Caco-2 (cell line): ENCODE measurements around the gene IL31RA. TPM values are rescaled to one million over a fixed set of nuclear protein-coding genes. Genes with fewer than 3 reads are reported as not detected.

ENCODE experiments used
- BruUV-seq: library from RNA; stranded (reverse); fragments of 400-500 nt; replicated peaks from 2 replicates; lab custom pipeline; 2021; lab: Mats Ljungman, UMichigan
- CTCF ChIA-PET: fragments of 300-600 bp; sonication (Branson Sonifier 250); formaldehyde crosslinking; loops from one replicate; lab custom pipeline; 2022; ENCODE audit warnings: antibody characterized with exemption; lab: Charles Lee
- POLR2A ChIA-PET: fragments of 300-600 bp; sonication (Branson Sonifier 250); formaldehyde crosslinking; loops from one replicate; lab custom pipeline; 2022; ENCODE audit warnings: antibody characterized with exemption; lab: Charles Lee
- DNase-seq, 2 experiments: peaks; one replicate each; pipeline versions ENCODE4 v3.0.0 to v3.0.0-alpha.2; 2020 to 2022
- H3K27me3 ChIP-seq: replicated peaks from 2 replicates; pipeline ENCODE4 v1.6.0; 2011; ENCODE audit warnings: low read length; ENCODE audit not compliant: control insufficient read depth, insufficient read depth
- H3K36me3 ChIP-seq: 2 replicates; pipeline ENCODE4 v1.5.1; 2011; ENCODE audit warnings: low read length; ENCODE audit not compliant: control insufficient read depth, insufficient read depth
- H3K4me1 ChIP-seq: fragments of 250-450 bp; sonication (Bioruptor Pico); 2 replicates; pipeline ENCODE4 v1.5.1; 2020; ENCODE audit warnings: mild to moderate bottlenecking
- H3K4me3 ChIP-seq: 2 replicates; pipeline ENCODE4 v1.5.1; 2011; ENCODE audit warnings: low read depth, mild to moderate bottlenecking, control low read depth, low read length
- H3K9me3 ChIP-seq: fragments of 250-450 bp; sonication (Bioruptor Pico); 2 replicates; pipeline ENCODE4 v1.5.1; 2020; ENCODE audit warnings: mild to moderate bottlenecking, moderate library complexity
- H3K27ac Mint-ChIP-seq: one replicate; pipeline ENCODE4 v1.8.0; 2022; ENCODE audit warnings: mixed read lengths; ENCODE audit not compliant: unreplicated experiment
- H3K27me3 Mint-ChIP-seq: one replicate; pipeline ENCODE4 v1.8.0; 2022; ENCODE audit warnings: mixed read lengths; ENCODE audit not compliant: insufficient read depth, unreplicated experiment
- H3K36me3 Mint-ChIP-seq: one replicate; pipeline ENCODE4 v1.8.0; 2022; ENCODE audit warnings: mild to moderate bottlenecking, mixed read lengths; ENCODE audit not compliant: insufficient read depth, unreplicated experiment
- H3K4me1 Mint-ChIP-seq: one replicate; pipeline ENCODE4 v1.8.0; 2022; ENCODE audit warnings: low read depth, mixed read lengths; ENCODE audit not compliant: unreplicated experiment
- H3K4me3 Mint-ChIP-seq: one replicate; pipeline ENCODE4 v1.8.0; 2022; ENCODE audit warnings: mild to moderate bottlenecking, moderate library complexity, mixed read lengths; ENCODE audit not compliant: unreplicated experiment
- H3K9me3 Mint-ChIP-seq: one replicate; pipeline ENCODE4 v1.8.0; 2022; ENCODE audit warnings: mixed read lengths; ENCODE audit not compliant: unreplicated experiment
- intact Hi-C: fragments of 100-400 bp; cut with micrococcal nuclease; formaldehyde crosslinking; loops from one replicate; pipeline ENCODE4 v1.10.0; 2022; ENCODE audit not compliant: unreplicated experiment
- total RNA-seq: library from RNA; stranded (reverse); gene quantifications from 2 replicates; pipeline ENCODE4 v1.2.3, GENCODE V29; 2022
- TF ChIP-seq, protein P1 (sequence below), 2 experiments: fragments of 200-600 bp in 1 of 2; IDR thresholded peaks; 1 replicate in 1 of 2; 2 replicates in 1 of 2; pipeline versions ENCODE4 v1.5.1 to v1.8.0; 2011 to 2022; ENCODE audit warnings: antibody characterized with exemption in 1 of 2, control low read depth in 1 of 2, inconsistent platforms in 1 of 2, low read depth in 1 of 2, low read length in 1 of 2, mild to moderate bottlenecking in 1 of 2, moderate library complexity in 1 of 2; ENCODE audit not compliant: insufficient read depth in 1 of 2, severe bottlenecking in 1 of 2, unreplicated experiment in 1 of 2

IL31RA gene
- total RNA-seq, 1 experiment from 2014 or later = not detected

DNA sequence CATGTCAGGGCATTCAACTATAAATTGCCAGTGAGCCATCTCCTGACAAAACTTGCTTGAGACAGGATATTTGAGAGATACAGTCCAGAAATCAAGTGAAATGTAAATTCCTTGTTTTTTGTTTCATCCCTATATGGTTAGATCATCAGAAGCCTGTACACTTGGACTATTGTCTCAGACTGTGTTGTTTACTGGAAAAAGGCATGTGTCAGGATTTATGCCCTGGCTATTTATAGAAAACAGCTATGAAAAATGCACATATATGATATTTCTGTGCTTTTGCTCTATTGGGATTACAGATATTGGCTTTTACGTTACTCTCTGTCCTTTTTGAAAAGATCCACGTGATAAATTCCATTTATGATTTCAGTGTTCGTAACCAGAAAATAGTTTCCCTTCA lies 44.2 kb downstream of the IL31RA start:
- no peaks in the 10 kb centered on the region; the same call in 1 of the 2 replicates for H3K9me3 ChIP-seq
- Mint-ChIP-seq H3K4me3 (no peak overlapping the region), H3K36me3 (no peaks in the 10 kb centered on the region), H3K4me1 (peaks cover 7% of the 10 kb centered on the region), H3K9me3 (no peaks in the 10 kb centered on the region), H3K27ac (no peak overlapping the region), H3K27me3 (no peaks in the 10 kb centered on the region)
- no peak for DNase-seq
- H3K36me3 ChIP-seq = no peaks in the 10 kb centered on the region
- ChIA-PET POLR2A (no interaction called here), CTCF (interaction anchor here (0.6 kb wide), 1 partner anchor 412 kb away, joined by 6 read pairs; no protein-coding TSS in a partner anchor)
- no peaks in the 10 kb centered on the region for H3K27me3 ChIP-seq
- BruUV-seq = no TSS peak
- TF ChIP-seq, protein P1, sequence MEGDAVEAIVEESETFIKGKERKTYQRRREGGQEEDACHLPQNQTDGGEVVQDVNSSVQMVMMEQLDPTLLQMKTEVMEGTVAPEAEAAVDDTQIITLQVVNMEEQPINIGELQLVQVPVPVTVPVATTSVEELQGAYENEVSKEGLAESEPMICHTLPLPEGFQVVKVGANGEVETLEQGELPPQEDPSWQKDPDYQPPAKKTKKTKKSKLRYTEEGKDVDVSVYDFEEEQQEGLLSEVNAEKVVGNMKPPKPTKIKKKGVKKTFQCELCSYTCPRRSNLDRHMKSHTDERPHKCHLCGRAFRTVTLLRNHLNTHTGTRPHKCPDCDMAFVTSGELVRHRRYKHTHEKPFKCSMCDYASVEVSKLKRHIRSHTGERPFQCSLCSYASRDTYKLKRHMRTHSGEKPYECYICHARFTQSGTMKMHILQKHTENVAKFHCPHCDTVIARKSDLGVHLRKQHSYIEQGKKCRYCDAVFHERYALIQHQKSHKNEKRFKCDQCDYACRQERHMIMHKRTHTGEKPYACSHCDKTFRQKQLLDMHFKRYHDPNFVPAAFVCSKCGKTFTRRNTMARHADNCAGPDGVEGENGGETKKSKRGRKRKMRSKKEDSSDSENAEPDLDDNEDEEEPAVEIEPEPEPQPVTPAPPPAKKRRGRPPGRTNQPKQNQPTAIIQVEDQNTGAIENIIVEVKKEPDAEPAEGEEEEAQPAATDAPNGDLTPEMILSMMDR (IDR thresholded peaks at IDR 0.05; ENCODE audit: insufficient read depth in 1 of 2, low read depth in 1 of 2, low read length in 1 of 2, severe bottlenecking in 1 of 2, unreplicated experiment in 1 of 2) = no peak
- no peaks in the 10 kb centered on the region; the same call in 1 of the 2 replicates for H3K4me1 ChIP-seq
- H3K4me3 ChIP-seq = no peak overlapping the region
- intact Hi-C loops = no loop called here

DNA sequence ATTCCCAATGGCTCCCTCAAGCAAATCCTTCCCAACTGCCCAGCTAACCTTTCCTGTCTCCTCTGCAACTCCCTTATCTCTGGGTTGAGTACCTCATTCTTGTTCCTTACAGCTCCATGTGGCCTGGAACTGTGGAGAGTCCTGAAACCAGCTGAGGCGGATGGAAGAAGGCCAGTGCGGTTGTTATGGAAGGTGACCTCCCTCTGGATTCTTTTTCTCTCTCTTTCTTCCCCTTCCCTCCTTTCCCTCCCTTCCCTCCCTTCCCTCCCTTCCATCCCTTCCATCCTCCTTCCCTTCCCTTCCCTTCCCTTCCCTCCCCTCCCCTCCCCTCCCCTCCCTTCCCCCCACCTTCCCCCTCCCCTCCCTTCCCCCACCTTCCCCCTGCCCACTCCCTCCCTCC lies 45.1 kb downstream of the IL31RA start:
- POLR2A ChIA-PET = no interaction called here
- peaks cover 14% of the 10 kb centered on the region for H3K4me1 Mint-ChIP-seq
- intact Hi-C loops = no loop called here
- Histone ChIP-seq H3K4me3 (no peak overlapping the region), H3K4me1 (no peaks in the 10 kb centered on the region; the same call in 1 of the 2 replicates), H3K36me3 (no peaks in the 10 kb centered on the region), H3K9me3 (no peaks in the 10 kb centered on the region; the same call in 1 of the 2 replicates), H3K27me3 (no peaks in the 10 kb centered on the region)
- H3K36me3 Mint-ChIP-seq = no peaks in the 10 kb centered on the region
- no peaks in the 10 kb centered on the region for H3K9me3 Mint-ChIP-seq
- H3K4me3 Mint-ChIP-seq = no peak overlapping the region
- no TSS peak for BruUV-seq
- H3K27me3 Mint-ChIP-seq = no peaks in the 10 kb centered on the region
- TF ChIP-seq, protein P1 (IDR thresholded peaks at IDR 0.05; ENCODE audit: insufficient read depth in 1 of 2, low read depth in 1 of 2, low read length in 1 of 2, severe bottlenecking in 1 of 2, unreplicated experiment in 1 of 2) = no peak
- CTCF ChIA-PET = interaction anchor here (0.6 kb wide), 1 partner anchor 413 kb away, joined by 6 read pairs; no protein-coding TSS in a partner anchor
- DNase-seq = no peak
- no peak overlapping the region for H3K27ac Mint-ChIP-seq

DNA sequence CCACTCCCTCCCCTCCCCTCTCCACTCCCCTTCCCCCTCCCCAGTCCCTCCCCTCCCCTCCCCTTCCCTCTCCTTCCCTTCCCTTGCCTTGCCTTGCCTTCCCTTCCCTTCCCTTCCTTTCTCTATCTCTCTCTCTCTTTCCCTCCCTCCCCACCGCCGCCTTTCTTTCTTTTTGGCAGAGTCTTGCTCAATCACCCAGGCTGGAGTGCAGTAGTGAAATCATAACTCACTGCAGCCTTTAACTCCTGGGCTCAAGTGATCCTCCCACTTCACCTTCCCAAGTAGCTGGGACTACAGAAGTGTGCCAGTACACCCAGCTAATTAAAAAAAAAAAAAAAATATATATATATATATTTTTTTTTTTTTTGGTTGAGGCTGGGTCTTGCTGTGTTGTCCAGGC lies 45.5 kb downstream of the IL31RA start:
- no peaks in the 10 kb centered on the region for H3K9me3 Mint-ChIP-seq
- H3K4me3 ChIP-seq = no peak overlapping the region
- H3K4me1 Mint-ChIP-seq = peaks cover 14% of the 10 kb centered on the region
- no peaks in the 10 kb centered on the region for H3K27me3 ChIP-seq
- BruUV-seq = no TSS peak
- POLR2A ChIA-PET = no interaction called here
- CTCF ChIA-PET = no interaction called here
- DNase-seq = no peak
- H3K4me3 Mint-ChIP-seq = no peak overlapping the region
- no peaks in the 10 kb centered on the region for H3K36me3 Mint-ChIP-seq
- TF ChIP-seq, protein P1 (IDR thresholded peaks at IDR 0.05; ENCODE audit: insufficient read depth in 1 of 2, low read depth in 1 of 2, low read length in 1 of 2, severe bottlenecking in 1 of 2, unreplicated experiment in 1 of 2) = no peak
- no peaks in the 10 kb centered on the region; the same call in 1 of the 2 replicates for H3K9me3 ChIP-seq
- no peaks in the 10 kb centered on the region for H3K36me3 ChIP-seq
- no peaks in the 10 kb centered on the region for H3K27me3 Mint-ChIP-seq
- intact Hi-C loops = no loop called here
- no peak overlapping the region for H3K27ac Mint-ChIP-seq
- H3K4me1 ChIP-seq = no peaks in the 10 kb centered on the region; the same call in 1 of the 2 replicates
